ENCODE measurements around the gene CNMD.
"Not testable (repeated sequence)": the region's sequence is repeated elsewhere in the genome, so short reads cannot be mapped to it uniquely, and the experiment has no call there.

Gene CNMD

GRCh38 chr13:52686376-52686775 lies 53.2 kb downstream of the CNMD start:
- DNase-seq (ENCODE audit: low read depth), result no peak

- not testable (repeated sequence) for DNase-seq (ENCODE audit: low read depth)
These were observed 53.8 kb downstream of the CNMD start for GRCh38 chr13:52685806-52686205.

GRCh38 chr13:52677823-52678222 lies 61.8 kb downstream of the CNMD start:
- no peak for DNase-seq (ENCODE audit: low read depth)

- no peak for DNase-seq (ENCODE audit: low read depth)
These were observed 66.2 kb downstream of the CNMD start for GRCh38 chr13:52673465-52673864.

- DNase-seq (ENCODE audit: low read depth), result no peak
These were observed 68.9 kb downstream of the CNMD start for GRCh38 chr13:52670726-52671125.

- DNase-seq (ENCODE audit: low read depth), result no peak
These were observed 69.9 kb downstream of the CNMD start for GRCh38 chr13:52669677-52670076.

GRCh38 chr13:52665325-52665724 lies 74.3 kb downstream of the CNMD start:
- no peak for DNase-seq (ENCODE audit: low read depth)

GRCh38 chr13:52664272-52664671 lies 75.3 kb downstream of the CNMD start:
- no peak for DNase-seq (ENCODE audit: low read depth)

- no peak for DNase-seq (ENCODE audit: low read depth)
These were observed 80.3 kb downstream of the CNMD start for GRCh38 chr13:52659340-52659739.
